Vagina (tissue), 2 donors: ENCODE measurements around the gene DAB2IP. TPM values are rescaled to one million over a fixed set of nuclear protein-coding genes. Genes with fewer than 3 reads are reported as not detected.

ENCODE experiments used
- DNase-seq, 2 donors: peaks; one replicate each; pipeline ENCODE4 v3.0.0-alpha.2; 2017; ENCODE audit errors: extremely low spot score in 2 of 2
- H3K27ac ChIP-seq: fragments of 200-600 bp; sonication (generic); one replicate; pipeline ENCODE4 v1.5.1; 2019
- H3K27me3 ChIP-seq: fragments of 200-600 bp; sonication (generic); one replicate; pipeline ENCODE4 v1.5.1; 2019
- H3K36me3 ChIP-seq, 2 donors: fragments of 200-600 bp; sonication (generic); one replicate each; pipeline ENCODE4 v1.5.1; 2017 to 2019
- H3K4me1 ChIP-seq: fragments of 200-600 bp; sonication (generic); one replicate; pipeline ENCODE4 v1.5.1; 2019
- H3K4me3 ChIP-seq, 2 donors: fragments of 200-600 bp; sonication (generic); 1 replicate in 1 of 2; 2 replicates in 1 of 2; pipeline ENCODE4 v1.5.1; 2016 to 2019
- H3K9me3 ChIP-seq: fragments of 200-600 bp; sonication (generic); one replicate; pipeline ENCODE4 v1.5.1; 2019
- CTCF ChIP-seq, 3 experiments: fragments of 450-650 bp in 2 of 3; fragments of 200-600 bp in 1 of 3; sonication (generic) in 1 of 3; IDR thresholded peaks; one replicate each; pipeline ENCODE4 v1.5.1; 2017 to 2019; ENCODE audit warnings: antibody characterized with exemption in 3 of 3, mild to moderate bottlenecking in 2 of 3, moderate library complexity in 2 of 3
- POLR2A ChIP-seq, 2 donors: fragments of 450-650 bp; IDR thresholded peaks; one replicate each; pipeline ENCODE4 v1.6.1; 2017; ENCODE audit warnings: antibody characterized with exemption in 2 of 2, mild to moderate bottlenecking in 2 of 2, moderate library complexity in 2 of 2
- POLR2AphosphoS5 ChIP-seq, 2 donors: sonication (generic); formaldehyde crosslinking; IDR thresholded peaks; one replicate each; pipeline ENCODE4 v1.9.0; 2017; ENCODE audit warnings: antibody characterized with exemption in 2 of 2, mild to moderate bottlenecking in 2 of 2, low read depth in 1 of 2; ENCODE audit not compliant: insufficient read depth in 1 of 2
- intact Hi-C: fragments of 100-400 bp; cut with DNase I; formaldehyde crosslinking; loops from one replicate; pipeline ENCODE4 v1.15.1; 2023
- total RNA-seq: library from RNA; depleted of rRNA; stranded (reverse); fragments of >200 nt; gene quantifications from one replicate; pipeline ENCODE4 v1.2.3, GENCODE V29; 2016

Gene DAB2IP
- total RNA-seq, 1 donor from 2014 or later = 38.8 TPM

GRCh38 chr9:121809356-121810050, 158.1 kb downstream of the DAB2IP start:
- no peak for TF ChIP-seq POLR2AphosphoS5 (IDR thresholded peaks at IDR 0.05; ENCODE audit: insufficient read depth in 1 of 2, low read depth in 1 of 2)
- TF ChIP-seq CTCF (IDR thresholded peaks at IDR 0.05) = no peak
- TF ChIP-seq POLR2A (IDR thresholded peaks at IDR 0.05) = no peak
- no peaks in the 10 kb centered on the region for H3K4me1 ChIP-seq
- no peak for DNase-seq
- no peaks in the 10 kb centered on the region for H3K27me3 ChIP-seq
- no peak overlapping the region for H3K27ac ChIP-seq
- no peaks in the 10 kb centered on the region for H3K36me3 ChIP-seq
- no peaks in the 10 kb centered on the region for H3K9me3 ChIP-seq
- intact Hi-C loops = no loop called here
- H3K4me3 ChIP-seq = no peak overlapping the region

GRCh38 chr9:121810489-121810888, 159.1 kb downstream of the DAB2IP start:
- H3K4me1 ChIP-seq = no peaks in the 10 kb centered on the region
- no peak overlapping the region for H3K27ac ChIP-seq
- H3K36me3 ChIP-seq = no peaks in the 10 kb centered on the region
- no peak for DNase-seq
- H3K27me3 ChIP-seq = no peaks in the 10 kb centered on the region
- H3K9me3 ChIP-seq = no peaks in the 10 kb centered on the region
- intact Hi-C loops = no loop called here
- H3K4me3 ChIP-seq = no peak overlapping the region
- TF ChIP-seq POLR2AphosphoS5 (IDR thresholded peaks at IDR 0.05; ENCODE audit: insufficient read depth in 1 of 2, low read depth in 1 of 2) (no peak), CTCF (IDR thresholded peaks at IDR 0.05) (no peak), POLR2A (IDR thresholded peaks at IDR 0.05) (no peak)

- H3K27ac ChIP-seq = no peak overlapping the region
- no peaks in the 10 kb centered on the region for H3K4me1 ChIP-seq
- DNase-seq = no peak
These were observed 159.7 kb downstream of the DAB2IP start for GRCh38 chr9:121811140-121811539.

GRCh38 chr9:121811751-121812150, 160.3 kb downstream of the DAB2IP start:
- intact Hi-C loops = no loop called here
- no peak overlapping the region for H3K27ac ChIP-seq
- TF ChIP-seq POLR2AphosphoS5 (IDR thresholded peaks at IDR 0.05; ENCODE audit: insufficient read depth in 1 of 2, low read depth in 1 of 2) (no peak), POLR2A (IDR thresholded peaks at IDR 0.05) (no peak), CTCF (IDR thresholded peaks at IDR 0.05) (no peak)
- H3K4me3 ChIP-seq = no peak overlapping the region
- DNase-seq = no peak
- H3K36me3 ChIP-seq = no peaks in the 10 kb centered on the region
- no peaks in the 10 kb centered on the region for H3K27me3 ChIP-seq
- H3K4me1 ChIP-seq = no peaks in the 10 kb centered on the region
- H3K9me3 ChIP-seq = no peaks in the 10 kb centered on the region

More at GRCh38 chr9:121811140-121811539, 159.7 kb downstream of the DAB2IP start:
- no peaks in the 10 kb centered on the region for H3K9me3 ChIP-seq
- H3K36me3 ChIP-seq = no peaks in the 10 kb centered on the region
- intact Hi-C loops = no loop called here
- no peak for TF ChIP-seq POLR2A (IDR thresholded peaks at IDR 0.05)
- no peak for TF ChIP-seq POLR2AphosphoS5 (IDR thresholded peaks at IDR 0.05; ENCODE audit: insufficient read depth in 1 of 2, low read depth in 1 of 2)
- TF ChIP-seq CTCF (IDR thresholded peaks at IDR 0.05) = no peak
- H3K27me3 ChIP-seq = no peaks in the 10 kb centered on the region
- H3K4me3 ChIP-seq = no peak overlapping the region

- Histone ChIP-seq H3K27me3 (no peaks in the 10 kb centered on the region), H3K36me3 (no peaks in the 10 kb centered on the region), H3K9me3 (no peaks in the 10 kb centered on the region), H3K4me1 (no peaks in the 10 kb centered on the region), H3K4me3 (no peak overlapping the region), H3K27ac (no peak overlapping the region)
- TF ChIP-seq POLR2A (IDR thresholded peaks at IDR 0.05) (no peak), POLR2AphosphoS5 (IDR thresholded peaks at IDR 0.05; ENCODE audit: insufficient read depth in 1 of 2, low read depth in 1 of 2) (no peak), CTCF (IDR thresholded peaks at IDR 0.05) (no peak)
- intact Hi-C loops = no loop called here
- no peak for DNase-seq
These were observed 160.8 kb downstream of the DAB2IP start for GRCh38 chr9:121812159-121812735.
